H1 (cell line): Measurements from ENCODE around the gene PDIA6.

Experiments used
- BCL11A ChIP-seq, 2 experiments: IDR thresholded peaks; one replicate each; pipeline ENCODE4 v1.6.1; 2011; ENCODE audit warnings: low read depth in 2 of 2, low read length in 2 of 2, mild to moderate bottlenecking in 2 of 2
- CBX8 ChIP-seq: fragments of 300-800, 300-1000 bp; sonication (generic); IDR thresholded peaks from 2 replicates; pipeline ENCODE4 v1.7.1; 2016; ENCODE audit warnings: low read depth, low read length, borderline replicate concordance
- EZH2 ChIP-seq: fragments of 200-600 bp; sonication (generic); IDR thresholded peaks from 2 replicates; pipeline ENCODE4 v1.7.1; 2012; ENCODE audit warnings: low read depth, mild to moderate bottlenecking, moderate library complexity, low read length, inconsistent platforms; ENCODE audit not compliant: severe bottlenecking
- GABPA ChIP-seq: IDR thresholded peaks from 2 replicates; pipeline ENCODE4 v1.6.1; 2011; ENCODE audit warnings: mild to moderate bottlenecking, low read length, moderate library complexity, borderline replicate concordance; ENCODE audit not compliant: insufficient read depth
- HDAC6 ChIP-seq: IDR thresholded peaks from one replicate; pipeline ENCODE4 v1.7.1; 2012; ENCODE audit warnings: low read depth, mild to moderate bottlenecking, inconsistent platforms, low read length, moderate library complexity
- NRF1 ChIP-seq: IDR thresholded peaks from 2 replicates; pipeline ENCODE4 v1.6.1; 2011; ENCODE audit warnings: mild to moderate bottlenecking, low read depth, low read length, improper control_type of control experiment
- POLR2A ChIP-seq, 2 experiments: IDR thresholded peaks; 1 replicate in 1 of 2; 2 replicates in 1 of 2; pipeline ENCODE4 v1.6.1; 2011; ENCODE audit warnings: low read depth in 2 of 2, low read length in 2 of 2, mild to moderate bottlenecking in 2 of 2; ENCODE audit errors: control extremely low read depth in 1 of 2
- POLR2AphosphoS5 ChIP-seq: IDR thresholded peaks from 2 replicates; pipeline ENCODE4 v1.6.1; 2011; ENCODE audit warnings: low read depth, low read length
- RXRA ChIP-seq: IDR thresholded peaks from 2 replicates; pipeline ENCODE4 v1.6.1; 2011; ENCODE audit warnings: low read depth, mild to moderate bottlenecking, low read length, moderate library complexity; ENCODE audit not compliant: insufficient read depth
- SUZ12 ChIP-seq: fragments of 200-600 bp; sonication (generic); IDR thresholded peaks from 2 replicates; pipeline ENCODE4 v1.6.1; 2012; ENCODE audit warnings: mild to moderate bottlenecking, inconsistent platforms, low read length, moderate library complexity, mixed read lengths
- USF2 ChIP-seq: IDR thresholded peaks from 2 replicates; pipeline ENCODE4 v1.6.1; 2011; ENCODE audit warnings: low read length, improper control_type of control experiment
- TF ChIP-seq, protein P1 (sequence below), 3 experiments: IDR thresholded peaks; 1 replicate in 2 of 3; 2 replicates in 1 of 3; pipeline versions ENCODE4 v1.5.1 to v1.6.1; 2011; ENCODE audit warnings: low read length in 3 of 3, mild to moderate bottlenecking in 3 of 3, inconsistent platforms in 2 of 3, low read depth in 1 of 3, moderate library complexity in 1 of 3; ENCODE audit not compliant: insufficient read depth in 1 of 3; ENCODE audit errors: control extremely low read depth in 1 of 3

DNA sequence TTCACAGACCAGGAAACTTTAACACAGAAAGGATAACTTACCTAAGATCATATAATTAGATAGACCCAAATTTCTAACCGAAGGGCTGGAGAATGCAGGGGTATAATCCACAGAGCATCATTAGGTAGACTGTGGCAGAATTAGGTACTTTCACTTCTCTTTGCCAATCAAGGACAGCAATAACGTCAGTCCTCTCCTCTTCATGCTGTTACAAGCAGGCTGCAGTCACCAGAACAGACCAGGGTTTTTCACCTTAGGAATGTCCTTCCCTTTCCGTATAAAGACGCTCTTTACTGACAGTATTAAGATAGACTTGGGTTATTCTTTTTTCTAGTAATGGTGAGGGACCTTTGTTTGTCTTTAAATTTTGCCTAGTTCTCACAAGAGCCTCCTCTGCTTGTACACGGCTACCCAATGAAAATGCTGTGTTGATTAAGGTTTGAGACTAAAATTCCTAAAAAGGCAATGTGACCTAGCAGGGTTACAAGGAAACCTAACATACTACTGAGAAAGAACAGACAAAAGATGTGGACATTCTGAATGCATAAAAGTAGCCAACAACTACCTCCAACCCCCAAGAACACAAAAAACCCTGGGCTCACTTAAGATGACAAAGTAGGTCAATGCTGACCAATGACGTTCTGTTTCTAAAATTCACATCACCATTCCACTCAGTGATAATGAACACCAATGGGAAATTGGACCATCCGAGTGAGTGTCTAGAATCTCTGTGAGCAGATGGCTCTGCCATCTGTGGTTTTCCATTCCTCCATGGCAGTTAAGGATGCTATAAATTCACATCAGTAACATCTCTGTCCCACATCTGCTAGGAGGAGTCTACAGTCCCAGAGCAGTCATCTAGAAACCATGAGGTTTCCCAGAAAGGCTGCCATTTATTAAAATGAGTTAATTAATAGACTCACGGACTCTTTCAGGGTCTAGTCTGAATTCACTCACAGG is 2.1 kb downstream of the PDIA6 start:
- TF ChIP-seq POLR2A (IDR thresholded peaks at IDR 0.05; ENCODE audit: control extremely low read depth in 1 of 2, low read depth in 2 of 2, low read length in 2 of 2) (no peak; a peak in 1 of 3 replicates), NRF1 (no peak), POLR2AphosphoS5 (no peak), EZH2 (no peak), SUZ12 (no peak), USF2 (no peak), GABPA (no peak), BCL11A (IDR thresholded peaks at IDR 0.05; ENCODE audit: low read depth in 2 of 2, low read length in 2 of 2) (no peak), HDAC6 (no peak), RXRA (no peak), CBX8 (no peak)
- TF ChIP-seq, protein P1, sequence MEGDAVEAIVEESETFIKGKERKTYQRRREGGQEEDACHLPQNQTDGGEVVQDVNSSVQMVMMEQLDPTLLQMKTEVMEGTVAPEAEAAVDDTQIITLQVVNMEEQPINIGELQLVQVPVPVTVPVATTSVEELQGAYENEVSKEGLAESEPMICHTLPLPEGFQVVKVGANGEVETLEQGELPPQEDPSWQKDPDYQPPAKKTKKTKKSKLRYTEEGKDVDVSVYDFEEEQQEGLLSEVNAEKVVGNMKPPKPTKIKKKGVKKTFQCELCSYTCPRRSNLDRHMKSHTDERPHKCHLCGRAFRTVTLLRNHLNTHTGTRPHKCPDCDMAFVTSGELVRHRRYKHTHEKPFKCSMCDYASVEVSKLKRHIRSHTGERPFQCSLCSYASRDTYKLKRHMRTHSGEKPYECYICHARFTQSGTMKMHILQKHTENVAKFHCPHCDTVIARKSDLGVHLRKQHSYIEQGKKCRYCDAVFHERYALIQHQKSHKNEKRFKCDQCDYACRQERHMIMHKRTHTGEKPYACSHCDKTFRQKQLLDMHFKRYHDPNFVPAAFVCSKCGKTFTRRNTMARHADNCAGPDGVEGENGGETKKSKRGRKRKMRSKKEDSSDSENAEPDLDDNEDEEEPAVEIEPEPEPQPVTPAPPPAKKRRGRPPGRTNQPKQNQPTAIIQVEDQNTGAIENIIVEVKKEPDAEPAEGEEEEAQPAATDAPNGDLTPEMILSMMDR (IDR thresholded peaks at IDR 0.05; ENCODE audit: control extremely low read depth in 1 of 3, insufficient read depth in 1 of 3, low read depth in 1 of 3, low read length in 3 of 3), result no peak
